Heart right ventricle (tissue), 16 donors: ENCODE results near the gene MLEC. TPM values are rescaled to one million over a fixed set of nuclear protein-coding genes. Genes with fewer than 3 reads are reported as not detected.
A peak's percentile ranks its signal among the peaks of the same experiment; 100 is the strongest.

Experiments used
- ATAC-seq, 8 donors: fragments of 200-7000 bp; cut with Tn5 transposase; one replicate each; pipeline ENCODE4 v1.9.1; 2020; ENCODE audit warnings: mild to moderate bottlenecking in 8 of 8, moderate library complexity in 8 of 8, moderate number of reproducible peaks in 1 of 8
- DNase-seq, 2 donors: peaks; one replicate each; pipeline ENCODE4 v3.0.0-alpha.2; 2020
- H3K27ac ChIP-seq, 10 donors: fragments of 200-600 bp; sonication (generic) in 2 of 10; one replicate each; pipeline versions ENCODE4 v1.5.0 to v1.8.0; 2020 to 2022; ENCODE audit warnings: mild to moderate bottlenecking in 3 of 10
- H3K27me3 ChIP-seq, 7 donors: fragments of 200-600 bp; one replicate each; pipeline ENCODE4 v1.8.0; 2021 to 2022; ENCODE audit warnings: mild to moderate bottlenecking in 2 of 7
- H3K36me3 ChIP-seq, 9 donors: fragments of 200-600 bp; sonication (generic) in 1 of 9; one replicate each; pipeline versions ENCODE4 v1.5.0 to v1.8.0; 2020 to 2022; ENCODE audit warnings: mild to moderate bottlenecking in 2 of 9
- H3K4me1 ChIP-seq, 9 donors: fragments of 200-600 bp; sonication (generic) in 1 of 9; one replicate each; pipeline versions ENCODE4 v1.5.0 to v1.8.0; 2020 to 2022; ENCODE audit warnings: mild to moderate bottlenecking in 4 of 9
- H3K4me3 ChIP-seq, 10 donors: fragments of 200-600 bp; sonication (generic) in 2 of 10; one replicate each; pipeline versions ENCODE4 v1.5.0 to v1.8.0; 2020 to 2022; ENCODE audit warnings: mild to moderate bottlenecking in 7 of 10, moderate library complexity in 2 of 10
- H3K9me3 ChIP-seq, 11 donors: fragments of 200-600 bp in 10 of 11; sonication (generic) in 2 of 11; one replicate each; pipeline versions ENCODE4 v1.5.0 to v1.8.0; 2013 to 2022; ENCODE audit warnings: mild to moderate bottlenecking in 2 of 11, control low read depth in 1 of 11, moderate library complexity in 1 of 11
- CTCF ChIP-seq, 9 donors: fragments of 200-600 bp; sonication (generic) in 2 of 9; IDR thresholded peaks; one replicate each; pipeline versions ENCODE4 v1.5.0 to v1.8.0; 2021 to 2022; ENCODE audit warnings: antibody characterized with exemption in 9 of 9, mild to moderate bottlenecking in 5 of 9, moderate library complexity in 1 of 9
- WGBS, 2 donors: extraction: QIAGEN DNeasy Blood & Tissue Kit; methylation state at CpG; one replicate each; pipeline ENCODE4 v1.1.7; 2013; ENCODE audit warnings: inconsistent platforms in 1 of 2; 5-methylcytosine and 5-hydroxymethylcytosine counted together
- intact Hi-C, 10 donors: fragments of 100-400 bp; cut with DNase I; formaldehyde crosslinking; loops; one replicate each; pipeline versions ENCODE4 v1.11.1 to v1.14.2; 2022
- polyA plus RNA-seq, 2 donors: library from polyadenylated mRNA; stranded (reverse); fragments of 200-250 nt; gene quantifications; one replicate each; pipeline ENCODE4 v1.2.3, GENCODE V29; 2013
- total RNA-seq, 10 donors: library from RNA; stranded (reverse); fragmentation: NEBNext Ultra II Directional in 3 of 10; extraction: Animal tissue kit (Norgen Biotek cat#: 25700) in 3 of 10; gene quantifications; one replicate each; pipeline versions ENCODE4 v1.2.1 to v1.2.4, GENCODE V29; 2021 to 2023
- donor health status: Arrhythmogenic right ventricular cardiomyopathy.
- donor health status: ischemic (EF 13 %, LVEDD 7.1; RV severe dilation, severe dysfunction).
- donor health status: healthy with polysubstance abuse.
- donor health status: DM: no; HTN: yes; CAD: no.
- donor health status: DM: no; HTN: no; CAD: no.
- donor health status: ischemic (EF 25% LVEDD 6.9; RV normal size, moderate dysfunction).
- donor health status: ischemic (EF 25% LVEDD 5.7; RV mildly dilated, moderate dysfunction).
- donor health status: healthy.
- donor health status: DM: yes; HTN: yes; CAD: no.
- donor health status: Ischemic cardiomyopathy.
- donor health status: ischemic (EF 35%, LVEDD 5.7; RV mildly dilated, moderate dysfunction).
- donor health status: nonischemic (EF 11% LVEDD 7.7; RV severe dilation, severe dysfunction).
- donor health status: DM: yes; HTN: yes; CAD: no.
- donor health status: PGD.
- donor health status: ischemic (EF 29% LVEDD 5.4; RV normal size, mild dysfunction).
- donor health status: nonischemic (EF 23%, LVEDD 6.1; RV moderate dilation, normal function).

The MLEC gene
- total and polyA plus RNA-seq, 12 donors: 35.3 to 179 (median 112) TPM

- peak overlapping the region in 9 of 10 donors; percentile 2 to 85 (median 79) for H3K27ac ChIP-seq
- no peak for TF ChIP-seq CTCF (IDR thresholded peaks at IDR 0.05)
- peaks cover 0 to 16% (median 0%) of the 10 kb centered on the region in 7 donors for H3K27me3 ChIP-seq
- ATAC-seq (no peak), DNase-seq (no peak)
- no peak overlapping the region for H3K4me3 ChIP-seq
- H3K36me3 ChIP-seq: peaks cover 0 to 7% (median 0%) of the 10 kb centered on the region in 9 donors
- no peaks in the 10 kb centered on the region for H3K9me3 ChIP-seq
- intact Hi-C loops: loop anchor here in 2 of 10 donors (5.0 kb wide), 1 partner anchor 34 kb away; the partner anchor contains the start of gene MLEC (in 2 of the 2)
- WGBS, 2 donors: 55 to 73% methylated on average over 10 of the region's 10 CpGs
- peaks cover 12 to 66% (median 48%) of the 10 kb centered on the region in 9 donors for H3K4me1 ChIP-seq
Measured at GRCh38 chr12:120652656-120653435, 34.1 kb upstream of the MLEC start.

GRCh38 chr12:120653611-120654010, 33.3 kb upstream of the MLEC start:
- peaks cover 12 to 64% (median 49%) of the 10 kb centered on the region in 9 donors for H3K4me1 ChIP-seq
- H3K4me3 ChIP-seq: no peak overlapping the region
- TF ChIP-seq CTCF (IDR thresholded peaks at IDR 0.05): no peak
- 87 to 90% methylated on average over 11 of the region's 11 CpGs for WGBS, 2 donors
- peaks cover 0 to 16% (median 0%) of the 10 kb centered on the region in 7 donors for H3K27me3 ChIP-seq
- no peaks in the 10 kb centered on the region for H3K9me3 ChIP-seq
- intact Hi-C loops: loop anchor here in 2 of 10 donors (5.0 kb wide), 1 partner anchor 34 kb away; the partner anchor contains the start of gene MLEC (in 2 of the 2)
- no peak for DNase-seq
- peaks cover 0 to 7% (median 0%) of the 10 kb centered on the region in 9 donors for H3K36me3 ChIP-seq
- no peak for ATAC-seq
- H3K27ac ChIP-seq: peak overlapping the region in 9 of 10 donors; percentile 26 to 85 (median 78)

- 37 to 44% methylated on average over 10 of the region's 10 CpGs for WGBS, 2 donors
- intact Hi-C loops: loop anchor here in 2 of 10 donors (5.0 kb wide), 1 partner anchor 33 kb away; the partner anchor contains the start of gene MLEC (in 2 of the 2)
- TF ChIP-seq CTCF (IDR thresholded peaks at IDR 0.05): no peak
Measured at GRCh38 chr12:120654656-120655055, 32.3 kb upstream of the MLEC start.

GRCh38 chr12:120656008-120656407, 30.9 kb upstream of the MLEC start:
- Histone ChIP-seq H3K36me3 (peaks cover 0 to 19% (median 0%) of the 10 kb centered on the region in 9 donors), H3K27me3 (no peaks in the 10 kb centered on the region), H3K4me1 (peaks cover 6 to 56% (median 40%) of the 10 kb centered on the region in 9 donors), H3K4me3 (no peak overlapping the region), H3K27ac (no peak overlapping the region), H3K9me3 (no peaks in the 10 kb centered on the region)
- no peak for DNase-seq
- ATAC-seq: no peak
- 95 to 97% methylated on average over 14 of the region's 14 CpGs for WGBS, 2 donors
- intact Hi-C loops: no loop called here
- TF ChIP-seq CTCF (IDR thresholded peaks at IDR 0.05): no peak

More at GRCh38 chr12:120654656-120655055, 32.3 kb upstream of the MLEC start:
- H3K27me3 ChIP-seq: peaks cover 0 to 11% (median 0%) of the 10 kb centered on the region in 7 donors
- DNase-seq (peak; percentile 75 to 78), ATAC-seq (peak; percentile 79 to 92 (median 88))
- no peaks in the 10 kb centered on the region for H3K9me3 ChIP-seq
- H3K4me3 ChIP-seq: peak overlapping the region in 1 of 10 donors; percentile 15
- peaks cover 0 to 7% (median 0%) of the 10 kb centered on the region in 9 donors for H3K36me3 ChIP-seq
- peak overlapping the region; percentile 62 to 85 (median 78) for H3K27ac ChIP-seq
- peaks cover 8 to 65% (median 45%) of the 10 kb centered on the region in 9 donors for H3K4me1 ChIP-seq
